ENCODE measurements around the gene FOXO4.

DNA sequence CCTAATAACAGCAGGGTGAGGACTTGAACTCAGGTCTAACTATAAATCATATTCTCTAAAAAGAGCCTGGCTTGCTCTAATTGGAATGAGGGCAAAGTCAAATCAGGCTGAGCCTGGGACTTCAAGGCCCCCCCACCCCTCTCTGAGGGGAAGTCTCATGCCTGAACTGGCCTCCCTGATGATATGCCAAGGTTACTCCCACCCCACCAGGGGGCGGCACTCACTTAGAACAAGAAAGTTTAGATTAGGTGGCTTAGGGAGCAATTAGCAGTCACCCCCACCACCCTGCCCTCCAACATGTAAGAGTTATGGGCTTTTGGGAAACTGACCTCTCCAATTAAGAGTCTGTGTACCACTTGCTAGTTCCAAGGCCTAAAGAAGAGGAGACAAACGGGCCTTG, 2.7 kb downstream of the FOXO4 start:
- TF ChIP-seq, protein P1, sequence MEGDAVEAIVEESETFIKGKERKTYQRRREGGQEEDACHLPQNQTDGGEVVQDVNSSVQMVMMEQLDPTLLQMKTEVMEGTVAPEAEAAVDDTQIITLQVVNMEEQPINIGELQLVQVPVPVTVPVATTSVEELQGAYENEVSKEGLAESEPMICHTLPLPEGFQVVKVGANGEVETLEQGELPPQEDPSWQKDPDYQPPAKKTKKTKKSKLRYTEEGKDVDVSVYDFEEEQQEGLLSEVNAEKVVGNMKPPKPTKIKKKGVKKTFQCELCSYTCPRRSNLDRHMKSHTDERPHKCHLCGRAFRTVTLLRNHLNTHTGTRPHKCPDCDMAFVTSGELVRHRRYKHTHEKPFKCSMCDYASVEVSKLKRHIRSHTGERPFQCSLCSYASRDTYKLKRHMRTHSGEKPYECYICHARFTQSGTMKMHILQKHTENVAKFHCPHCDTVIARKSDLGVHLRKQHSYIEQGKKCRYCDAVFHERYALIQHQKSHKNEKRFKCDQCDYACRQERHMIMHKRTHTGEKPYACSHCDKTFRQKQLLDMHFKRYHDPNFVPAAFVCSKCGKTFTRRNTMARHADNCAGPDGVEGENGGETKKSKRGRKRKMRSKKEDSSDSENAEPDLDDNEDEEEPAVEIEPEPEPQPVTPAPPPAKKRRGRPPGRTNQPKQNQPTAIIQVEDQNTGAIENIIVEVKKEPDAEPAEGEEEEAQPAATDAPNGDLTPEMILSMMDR (conservative IDR thresholded peaks at IDR 0.05; ENCODE audit: low read length), result peak; percentile 78
- TF ChIP-seq EZH2phosphoT487 (IDR thresholded peaks at IDR 0.05; ENCODE audit: borderline replicate concordance, low read depth, low read length), result no peak
